Transverse colon (tissue), 4 donors: ENCODE data around the gene FGF6. TPM values are rescaled to one million over a fixed set of nuclear protein-coding genes. Genes with fewer than 3 reads are reported as not detected.
"Not testable (repeated sequence)": the region's sequence is repeated elsewhere in the genome, so short reads cannot be mapped to it uniquely, and the experiment has no call there.

ENCODE experiments used
- DNase-seq: peaks from one replicate; pipeline ENCODE4 v3.0.0-alpha.2; 2019
- H3K27ac ChIP-seq, 4 donors: fragments of 200-600 bp; sonication (generic); 2 replicates each; pipeline ENCODE4 v1.5.1; 2016 to 2018; ENCODE audit warnings: inconsistent platforms in 4 of 4
- H3K27me3 ChIP-seq: fragments of 200-600 bp; sonication (generic); 2 replicates; pipeline ENCODE4 v1.5.1; 2017; ENCODE audit warnings: inconsistent platforms
- H3K36me3 ChIP-seq, 4 donors: fragments of 200-600 bp; sonication (generic); 2 replicates each; pipeline ENCODE4 v1.5.1; 2017 to 2019; ENCODE audit warnings: inconsistent platforms in 4 of 4
- H3K4me1 ChIP-seq, 4 donors: fragments of 200-600 bp; sonication (generic); 2 replicates each; pipeline ENCODE4 v1.5.1; 2017 to 2020; ENCODE audit warnings: inconsistent platforms in 4 of 4
- H3K4me3 ChIP-seq, 4 donors: fragments of 200-600 bp; sonication (generic); 1 replicate in 1 of 4; 2 replicates in 3 of 4; pipeline versions ENCODE4 v1.5.1 to v1.6.1; 2017 to 2019; ENCODE audit warnings: inconsistent platforms in 4 of 4
- H3K9me3 ChIP-seq, 2 donors: fragments of 200-600 bp; sonication (generic); 2 replicates each; pipeline ENCODE4 v1.5.1; 2017 to 2019; ENCODE audit warnings: inconsistent platforms in 2 of 2
- EP300 ChIP-seq: sonication (generic); formaldehyde crosslinking; IDR thresholded peaks from one replicate; pipeline ENCODE4 v1.6.1; 2017; ENCODE audit warnings: antibody characterized with exemption, low read depth
- POLR2A ChIP-seq: fragments of 450-650 bp; IDR thresholded peaks from one replicate; pipeline ENCODE4 v1.6.1; 2016; ENCODE audit warnings: antibody characterized with exemption, mild to moderate bottlenecking, moderate library complexity
- POLR2AphosphoS5 ChIP-seq, 3 donors: sonication (generic); formaldehyde crosslinking; IDR thresholded peaks; one replicate each; pipeline ENCODE4 v1.6.1; 2016; ENCODE audit warnings: antibody characterized with exemption in 3 of 3
- WGBS, 2 donors: methylation state at CpG; one replicate each; pipeline ENCODE4 v1.1.5; 2018; ENCODE audit warnings: low coverage in 1 of 2; 5-methylcytosine and 5-hydroxymethylcytosine counted together
- in situ Hi-C, 4 donors: fragments of 200-750 bp; cut with MboI; loops; one replicate each; pipeline versions ENCODE4 v1.15.0 to v1.15.1; 2017; ENCODE audit warnings: low sequenced_read_pairs in 3 of 4, low pct_ligation_motif_present in 1 of 4, low pct_unique_long_range_greater_than_20kb in 1 of 4
- intact Hi-C: fragments of 100-400 bp; cut with DNase I; formaldehyde crosslinking; loops from one replicate; pipeline ENCODE4 v1.15.1; 2023; ENCODE audit warnings: low total_unique reads
- total RNA-seq, 4 donors: library from RNA; depleted of rRNA; stranded (reverse); fragments of >200 nt; gene quantifications; one replicate each; pipeline ENCODE4 v1.1.0, GENCODE V29; 2016
- TF ChIP-seq, protein P1 (sequence below), 5 experiments: fragments of 200-600 bp in 3 of 5; fragments of 450-650 bp in 2 of 5; sonication (generic) in 3 of 5; IDR thresholded peaks; 1 replicate in 2 of 5; 2 replicates in 3 of 5; pipeline ENCODE4 v1.5.1; 2016 to 2017; ENCODE audit warnings: antibody characterized with exemption in 5 of 5, inconsistent platforms in 3 of 5, mild to moderate bottlenecking in 2 of 5, moderate library complexity in 1 of 5

FGF6 gene
- total RNA-seq, 4 donors from 2014 or later: not detected

DNA sequence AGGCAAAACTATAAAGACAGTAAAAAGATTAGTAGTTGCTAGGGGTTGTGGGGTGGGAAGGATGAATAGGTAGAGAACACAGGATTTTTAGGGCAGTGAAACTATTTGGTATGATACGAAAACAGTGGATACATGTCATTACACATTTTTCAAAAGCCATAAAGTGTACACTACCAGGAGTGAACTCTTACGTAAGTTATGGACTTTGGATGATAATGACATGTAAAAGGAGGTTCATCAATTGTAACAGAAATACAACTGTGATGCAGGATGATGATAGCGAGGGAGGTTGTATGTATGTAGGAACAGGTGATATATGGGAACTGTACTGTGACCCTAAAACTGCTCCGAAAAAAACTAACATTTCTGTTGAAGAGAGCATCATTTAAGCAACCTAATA, 15.1 kb upstream of the FGF6 start:
- 74 to 75% methylated on average over 4 of the region's 4 CpGs for WGBS, 2 donors
- H3K36me3 ChIP-seq: no peaks in the 10 kb centered on the region
- H3K4me3 ChIP-seq: no peak overlapping the region
- H3K9me3 ChIP-seq: no peaks in the 10 kb centered on the region
- TF ChIP-seq EP300 (no peak), POLR2A (no peak)
- H3K27me3 ChIP-seq: no peaks in the 10 kb centered on the region
- no peaks in the 10 kb centered on the region for H3K4me1 ChIP-seq
- no peak for DNase-seq
- no peak overlapping the region for H3K27ac ChIP-seq
- intact Hi-C loops: no loop called here
- in situ Hi-C loops: loop anchor here in 1 of 4 donors (25.0 kb wide), 1 partner anchor 98 kb away; no protein-coding TSS in a partner anchor

DNA sequence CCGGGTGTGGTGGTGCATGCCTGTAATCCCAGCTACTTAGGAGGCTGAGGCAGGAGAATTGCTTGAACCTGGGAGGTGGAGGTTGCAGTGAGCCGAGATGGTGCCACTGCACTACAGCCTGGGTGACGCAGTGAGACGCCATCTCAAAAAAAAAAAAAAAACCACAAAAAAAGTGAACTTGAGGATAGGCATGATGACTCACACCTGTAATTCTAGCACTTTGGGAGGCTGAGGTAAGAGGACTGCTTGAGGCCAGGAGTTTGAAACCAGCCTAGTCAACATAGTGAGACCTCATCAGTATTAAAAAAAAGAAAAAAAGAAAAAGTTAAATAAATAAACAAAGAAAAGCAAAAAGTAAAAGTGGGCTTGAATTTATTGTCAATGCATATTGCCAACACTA, 10.2 kb upstream of the FGF6 start:
- 74 to 88% methylated on average over 4 of the region's 4 CpGs for WGBS, 2 donors
- DNase-seq, H3K27me3 ChIP-seq, H3K4me3 ChIP-seq, H3K27ac ChIP-seq, H3K9me3 ChIP-seq, H3K4me1 ChIP-seq, H3K36me3 ChIP-seq, intact Hi-C loops: not testable (repeated sequence)
- in situ Hi-C loops: loop anchor here in 1 of 4 donors (25.0 kb wide), 1 partner anchor 94 kb away; no protein-coding TSS in a partner anchor

DNA sequence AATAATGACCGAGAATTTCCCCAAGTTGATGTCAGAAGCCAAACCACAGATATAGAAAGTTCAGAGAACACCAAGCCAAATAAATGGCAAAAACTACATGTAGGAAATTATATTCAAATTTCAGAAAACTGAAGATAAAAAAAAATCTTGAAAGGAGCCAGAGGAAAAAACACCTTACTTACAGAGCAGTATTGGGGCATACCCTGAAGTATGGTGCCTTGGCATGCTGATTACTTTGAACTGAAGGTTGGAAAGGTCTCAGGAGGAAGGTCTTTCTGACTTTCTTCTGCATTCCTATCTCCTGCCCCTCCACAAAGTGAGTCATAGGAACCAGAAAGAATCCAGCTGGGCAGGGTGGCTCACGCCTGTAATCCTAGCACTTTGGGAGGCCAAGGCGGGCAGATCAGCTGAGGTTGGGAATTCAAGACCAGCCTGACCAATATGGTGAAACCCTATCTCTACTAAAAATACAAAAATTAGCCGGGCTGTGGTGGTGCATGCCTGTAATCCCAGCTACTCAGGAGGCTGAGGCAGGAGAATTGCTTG, 8.8 kb upstream of the FGF6 start:
- Histone ChIP-seq H3K36me3 (no peaks in the 10 kb centered on the region), H3K27ac (no peak overlapping the region), H3K4me1 (no peaks in the 10 kb centered on the region), H3K27me3 (peaks cover 4% of the 10 kb centered on the region), H3K9me3 (no peaks in the 10 kb centered on the region), H3K4me3 (no peak overlapping the region)
- TF ChIP-seq POLR2AphosphoS5 (IDR thresholded peaks at IDR 0.05): no peak
- TF ChIP-seq EP300: no peak
- TF ChIP-seq POLR2A: no peak
- TF ChIP-seq, protein P1, sequence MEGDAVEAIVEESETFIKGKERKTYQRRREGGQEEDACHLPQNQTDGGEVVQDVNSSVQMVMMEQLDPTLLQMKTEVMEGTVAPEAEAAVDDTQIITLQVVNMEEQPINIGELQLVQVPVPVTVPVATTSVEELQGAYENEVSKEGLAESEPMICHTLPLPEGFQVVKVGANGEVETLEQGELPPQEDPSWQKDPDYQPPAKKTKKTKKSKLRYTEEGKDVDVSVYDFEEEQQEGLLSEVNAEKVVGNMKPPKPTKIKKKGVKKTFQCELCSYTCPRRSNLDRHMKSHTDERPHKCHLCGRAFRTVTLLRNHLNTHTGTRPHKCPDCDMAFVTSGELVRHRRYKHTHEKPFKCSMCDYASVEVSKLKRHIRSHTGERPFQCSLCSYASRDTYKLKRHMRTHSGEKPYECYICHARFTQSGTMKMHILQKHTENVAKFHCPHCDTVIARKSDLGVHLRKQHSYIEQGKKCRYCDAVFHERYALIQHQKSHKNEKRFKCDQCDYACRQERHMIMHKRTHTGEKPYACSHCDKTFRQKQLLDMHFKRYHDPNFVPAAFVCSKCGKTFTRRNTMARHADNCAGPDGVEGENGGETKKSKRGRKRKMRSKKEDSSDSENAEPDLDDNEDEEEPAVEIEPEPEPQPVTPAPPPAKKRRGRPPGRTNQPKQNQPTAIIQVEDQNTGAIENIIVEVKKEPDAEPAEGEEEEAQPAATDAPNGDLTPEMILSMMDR (IDR thresholded peaks at IDR 0.05): no peak
- in situ Hi-C loops: loop anchor here in 1 of 4 donors (25.0 kb wide), 1 partner anchor 92 kb away; no protein-coding TSS in a partner anchor
- DNase-seq: no peak
- 80 to 82% methylated on average over 1 to 4 of the region's 4 CpGs for WGBS, 2 donors
- intact Hi-C loops: no loop called here

DNA sequence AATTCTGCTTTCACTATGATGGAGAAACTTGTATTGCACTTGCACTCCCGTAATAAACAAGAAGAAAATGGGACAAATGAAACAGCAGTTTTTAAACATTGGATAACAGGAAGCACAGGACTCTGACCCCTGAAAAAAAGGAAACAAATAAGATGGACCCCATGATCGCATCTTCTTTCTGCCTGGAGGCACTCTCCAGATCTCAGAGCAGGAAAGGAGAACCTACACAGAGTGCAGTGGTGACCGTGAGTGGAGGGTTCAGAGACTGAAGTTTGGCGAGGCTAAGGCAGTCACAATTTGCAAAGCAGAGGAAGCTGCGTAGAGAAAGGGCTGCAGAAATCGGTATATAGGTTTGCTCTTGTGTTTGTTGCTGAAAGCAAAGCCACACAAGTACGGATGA, 6.1 kb upstream of the FGF6 start:
- Histone ChIP-seq H3K27me3 (peaks cover 4% of the 10 kb centered on the region), H3K36me3 (no peaks in the 10 kb centered on the region), H3K9me3 (no peaks in the 10 kb centered on the region), H3K27ac (no peak overlapping the region), H3K4me1 (no peaks in the 10 kb centered on the region), H3K4me3 (no peak overlapping the region)
- intact Hi-C loops (no loop called here), in situ Hi-C loops (loop anchor here in 1 of 4 donors (25.0 kb wide), 1 partner anchor 89 kb away; no protein-coding TSS in a partner anchor)
- 73 to 76% methylated on average over 7 of the region's 7 CpGs for WGBS, 2 donors
- DNase-seq: no peak
- TF ChIP-seq EP300 (no peak), POLR2AphosphoS5 (IDR thresholded peaks at IDR 0.05) (no peak), POLR2A (no peak)
- TF ChIP-seq, protein P1 (IDR thresholded peaks at IDR 0.05): no peak

DNA sequence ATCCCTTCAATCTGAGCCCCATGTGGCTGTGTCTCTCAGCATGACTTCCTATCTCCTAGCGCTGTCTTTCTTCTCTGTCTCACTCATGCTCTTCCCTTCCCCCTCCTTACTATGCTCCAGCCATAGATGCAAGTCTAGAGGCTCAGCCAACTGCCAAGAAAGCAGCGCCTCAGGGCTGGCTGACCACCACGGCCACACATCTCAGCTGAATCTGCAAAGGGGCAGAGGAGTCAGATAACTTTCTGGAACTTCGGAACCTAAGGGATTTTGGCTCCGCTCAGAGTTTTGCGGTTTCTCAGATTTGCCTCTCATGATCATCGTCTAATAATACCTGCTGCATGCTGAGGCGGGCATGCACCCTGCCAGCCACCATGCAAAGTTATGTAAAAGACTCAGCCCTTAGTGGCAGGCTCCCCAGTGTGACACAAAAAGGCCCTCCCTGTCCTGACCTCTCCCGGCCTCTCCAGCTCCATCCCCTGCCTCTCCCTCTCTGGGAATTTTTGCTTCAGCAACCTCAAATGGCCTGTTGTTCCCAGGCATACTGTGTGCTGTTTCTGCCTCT, 5.0 kb upstream of the FGF6 start:
- no peak for DNase-seq
- H3K9me3 ChIP-seq: no peaks in the 10 kb centered on the region
- peaks cover 4% of the 10 kb centered on the region for H3K27me3 ChIP-seq
- no peak overlapping the region for H3K27ac ChIP-seq
- no peaks in the 10 kb centered on the region for H3K4me1 ChIP-seq
- 69 to 88% methylated on average over 6 to 9 of the region's 9 CpGs for WGBS, 2 donors
- no peaks in the 10 kb centered on the region for H3K36me3 ChIP-seq
- no peak for TF ChIP-seq EP300
- TF ChIP-seq POLR2AphosphoS5 (IDR thresholded peaks at IDR 0.05): no peak
- TF ChIP-seq, protein P1 (IDR thresholded peaks at IDR 0.05): no peak
- in situ Hi-C loops: loop anchor here in 1 of 4 donors (25.0 kb wide), 1 partner anchor 88 kb away; no protein-coding TSS in a partner anchor
- no peak overlapping the region for H3K4me3 ChIP-seq
- intact Hi-C loops: no loop called here
